Loucy (cell line): ENCODE measurements around the gene KCTD13.

Experiments
- H2AFZ ChIP-seq: fragments of 200-600 bp; sonication (generic); 2 replicates; pipeline ENCODE4 v1.6.0; 2016; ENCODE audit warnings: antibody characterized with exemption, mild to moderate bottlenecking, low read length, moderate library complexity
- H3F3A ChIP-seq: fragments of 200-600 bp; 2 replicates; pipeline ENCODE4 v1.6.0; 2016; ENCODE audit warnings: antibody characterized with exemption, low read depth, mild to moderate bottlenecking
- H3K27me3 ChIP-seq: fragments of 200-600 bp; sonication (generic); 2 replicates; pipeline ENCODE4 v1.6.1; 2014; ENCODE audit warnings: low read length, mild to moderate bottlenecking; ENCODE audit not compliant: insufficient read depth, poor library complexity, severe bottlenecking
- H3K36me3 ChIP-seq: fragments of 200-600 bp; sonication (generic); 2 replicates; pipeline ENCODE4 v1.6.1; 2016; ENCODE audit warnings: low read length; ENCODE audit not compliant: insufficient read depth
- H3K4me1 ChIP-seq: fragments of 200-600 bp; sonication (generic); 2 replicates; pipeline ENCODE4 v1.5.1; 2014; ENCODE audit warnings: low read length, mild to moderate bottlenecking; ENCODE audit not compliant: insufficient read depth, poor library complexity, severe bottlenecking
- H3K4me2 ChIP-seq: fragments of 200-600 bp; sonication (generic); 2 replicates; pipeline ENCODE4 v1.6.0; 2014; ENCODE audit warnings: antibody characterized with exemption, low read length, low read depth, mild to moderate bottlenecking; ENCODE audit not compliant: poor library complexity, severe bottlenecking
- H3K4me3 ChIP-seq: fragments of 200-600 bp; sonication (generic); 2 replicates; pipeline ENCODE4 v1.5.1; 2014; ENCODE audit warnings: low read length, mild to moderate bottlenecking, mixed read lengths; ENCODE audit not compliant: poor library complexity, severe bottlenecking
- H3K79me2 ChIP-seq: fragments of 200-600 bp; sonication (generic); 2 replicates; pipeline ENCODE4 v1.6.1; 2014; ENCODE audit warnings: low read length; ENCODE audit not compliant: insufficient read depth
- H3K9ac ChIP-seq: fragments of 200-600 bp; sonication (generic); 2 replicates; pipeline ENCODE4 v1.6.0; 2014; ENCODE audit warnings: mild to moderate bottlenecking, low read depth, low read length, moderate library complexity; ENCODE audit not compliant: poor library complexity, severe bottlenecking
- H3K9me2 ChIP-seq: fragments of 200-600 bp; sonication (generic); replicated peaks from 2 replicates; pipeline ENCODE4 v1.6.1; 2016; ENCODE audit warnings: low read depth, low read length, mixed read lengths
- H3K9me3 ChIP-seq: fragments of 200-600 bp; sonication (generic); 2 replicates; pipeline ENCODE4 v1.6.1; 2014; ENCODE audit warnings: mild to moderate bottlenecking, antibody characterized with exemption, low read length, low read depth; ENCODE audit not compliant: insufficient read depth
- H4K20me1 ChIP-seq: fragments of 200-600 bp; sonication (generic); 2 replicates; pipeline ENCODE4 v1.6.0; 2014; ENCODE audit warnings: antibody characterized with exemption, low read length, mild to moderate bottlenecking; ENCODE audit not compliant: insufficient read depth, poor library complexity, severe bottlenecking
- CTCF ChIP-seq: fragments of 200-600 bp; sonication (generic); conservative IDR thresholded peaks from 2 replicates; pipeline ENCODE4 v1.5.1; 2014; ENCODE audit warnings: mild to moderate bottlenecking, antibody characterized with exemption, low read length
- EZH2phosphoT487 ChIP-seq: fragments of 200-600 bp; IDR thresholded peaks from 2 replicates; pipeline ENCODE4 v1.6.1; 2018; ENCODE audit warnings: antibody characterized with exemption, mild to moderate bottlenecking, moderate library complexity, borderline replicate concordance

KCTD13 gene

DNA sequence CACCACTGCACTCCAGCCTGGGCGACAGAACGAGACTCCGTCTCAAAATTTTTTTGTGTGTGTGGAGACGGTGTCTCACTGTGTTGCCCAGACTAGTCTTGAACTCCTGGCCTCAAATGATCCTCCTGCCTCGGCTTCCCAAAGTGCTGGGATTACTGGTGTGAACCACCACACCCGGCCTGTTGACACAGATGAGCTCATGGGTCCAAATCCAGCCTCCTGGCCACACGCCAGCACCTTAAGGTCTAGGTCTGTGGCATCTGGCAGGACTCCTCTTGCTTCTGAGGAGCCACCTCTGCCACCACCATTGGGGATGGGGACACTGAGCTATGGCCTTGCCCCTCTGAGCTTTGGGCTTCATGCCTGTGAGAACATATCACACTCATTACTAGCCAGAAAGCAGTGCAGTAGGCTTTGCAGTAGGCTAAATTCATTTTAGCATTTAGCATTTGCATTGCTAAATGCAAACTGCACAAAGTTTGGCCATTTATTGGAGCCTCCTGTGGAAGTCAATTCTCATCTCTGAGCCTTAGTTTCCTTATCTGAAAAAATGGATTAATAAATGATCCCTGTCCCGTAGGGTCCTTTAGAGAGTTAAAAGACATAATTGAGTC, 57.5 kb downstream of the KCTD13 start:
- TF ChIP-seq CTCF (no peak), EZH2phosphoT487 (no peak)
- Histone ChIP-seq H3K4me2 (no peak overlapping the region), H3K79me2 (no peaks in the 10 kb centered on the region), H3K36me3 (no peaks in the 10 kb centered on the region), H3K27me3 (no peaks in the 10 kb centered on the region), H3K9me2 (no peaks in the 10 kb centered on the region), H3F3A (no peaks in the 10 kb centered on the region), H3K4me1 (peaks cover 5% of the 10 kb centered on the region), H3K9me3 (no peaks in the 10 kb centered on the region), H2AFZ (0 out of 2 replicates have a peak overlapping the region, but pooled peaks have one; percentile 27), H4K20me1 (no peaks in the 10 kb centered on the region), H3K4me3 (no peak overlapping the region), H3K9ac (no peak overlapping the region)

- peaks cover 18% of the 10 kb centered on the region for H3K4me1 ChIP-seq
- peaks cover 23% of the 10 kb centered on the region for H3K79me2 ChIP-seq
- peaks cover 6% of the 10 kb centered on the region for H4K20me1 ChIP-seq
- H2AFZ ChIP-seq, result no peak overlapping the region
- H3K36me3 ChIP-seq, result no peaks in the 10 kb centered on the region
- no peak overlapping the region for H3K9ac ChIP-seq
- TF ChIP-seq CTCF (no peak), EZH2phosphoT487 (no peak)
- no peak overlapping the region for H3K4me3 ChIP-seq
- H3K4me2 ChIP-seq, result no peak overlapping the region
- H3K27me3 ChIP-seq, result no peaks in the 10 kb centered on the region
- H3K9me3 ChIP-seq, result no peaks in the 10 kb centered on the region
- H3F3A ChIP-seq, result no peaks in the 10 kb centered on the region
- no peaks in the 10 kb centered on the region for H3K9me2 ChIP-seq
These were observed 61.8 kb downstream of the KCTD13 start for GRCh38 chr16:29864205-29864604.

DNA sequence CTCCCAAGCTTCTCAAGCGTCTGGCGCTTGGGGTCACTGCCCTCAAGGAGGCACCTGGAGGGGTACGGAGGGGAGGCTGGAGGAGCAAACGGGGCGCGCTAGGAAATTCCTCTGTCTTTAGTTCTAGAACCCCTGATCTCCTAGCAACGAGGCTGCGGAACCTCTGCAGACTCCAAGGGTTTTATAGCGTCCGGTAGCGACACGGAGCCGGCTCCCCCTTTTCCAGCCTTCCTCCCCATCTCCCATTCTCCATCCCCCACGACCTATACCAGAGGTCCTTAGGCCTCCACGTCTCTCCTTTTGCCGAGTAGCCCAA, 62.4 kb downstream of the KCTD13 start:
- H3K9me2 ChIP-seq, result no peaks in the 10 kb centered on the region
- H3K27me3 ChIP-seq, result no peaks in the 10 kb centered on the region
- peak overlapping the region; percentile 97 for H3K4me2 ChIP-seq
- H3K9ac ChIP-seq, result no peak overlapping the region
- H3F3A ChIP-seq, result no peaks in the 10 kb centered on the region
- H3K4me3 ChIP-seq, result peak overlapping the region; percentile 84
- peaks cover 6% of the 10 kb centered on the region for H4K20me1 ChIP-seq
- H3K79me2 ChIP-seq, result peaks cover 23% of the 10 kb centered on the region
- H3K4me1 ChIP-seq, result peaks cover 18% of the 10 kb centered on the region
- no peaks in the 10 kb centered on the region; the same call in 1 of the 2 replicates for H3K36me3 ChIP-seq
- TF ChIP-seq EZH2phosphoT487 (no peak), CTCF (no peak)
- H2AFZ ChIP-seq, result peak overlapping the region; percentile 49; the same call in 1 of the 2 replicates
- H3K9me3 ChIP-seq, result no peaks in the 10 kb centered on the region
